CD4-positive, alpha-beta T cell (primary cell): Measurements from ENCODE around the gene PLD2. TPM values are rescaled to one million over a fixed set of nuclear protein-coding genes. Genes with fewer than 3 reads are reported as not detected.

ENCODE experiments used
- ATAC-seq: fragments of 200-7000 bp; cut with Tn5 transposase; one replicate; pipeline ENCODE4 v1.10.0; 2022; ENCODE audit warnings: mild to moderate bottlenecking; ENCODE audit not compliant: poor library complexity
- CTCF ChIA-PET: fragments of 350-600 bp; sonication (Branson Sonifier 250); formaldehyde crosslinking; loops from one replicate; lab custom pipeline; 2021; ENCODE audit warnings: antibody characterized with exemption, inconsistent platforms; lab: Charles Lee
- POLR2A ChIA-PET: fragments of 350-600 bp; sonication (Branson Sonifier 250); formaldehyde crosslinking; loops from one replicate; lab custom pipeline; 2021; ENCODE audit warnings: antibody characterized with exemption, inconsistent platforms; lab: Charles Lee
- DNase-seq, 14 experiments: peaks; one replicate each; pipeline ENCODE4 v3.0.0-alpha.2; 2013 to 2020; ENCODE audit warnings: mixed read lengths in 2 of 14
- H3K27ac ChIP-seq, 2 donors: one replicate each; pipeline versions ENCODE4 v1.5.1 to v1.7.0; 2013; ENCODE audit warnings: low read length in 2 of 2, low read depth in 1 of 2, mild to moderate bottlenecking in 1 of 2
- H3K27me3 ChIP-seq, 2 experiments: 1 replicate in 1 of 2; 2 replicates in 1 of 2; pipeline versions ENCODE4 v1.6.1 to v1.7.0; 2013; ENCODE audit warnings: low read length in 2 of 2, control low read depth in 1 of 2, mild to moderate bottlenecking in 1 of 2, moderate library complexity in 1 of 2; ENCODE audit not compliant: insufficient read depth in 2 of 2, control insufficient read depth in 1 of 2
- H3K36me3 ChIP-seq: one replicate; pipeline ENCODE4 v1.6.1; 2013; ENCODE audit warnings: low read length, control low read depth; ENCODE audit not compliant: insufficient read depth
- H3K4me1 ChIP-seq: one replicate; pipeline ENCODE4 v1.6.1; 2013; ENCODE audit warnings: low read length, control low read depth; ENCODE audit not compliant: insufficient read depth
- H3K4me3 ChIP-seq: one replicate; pipeline ENCODE4 v1.5.1; 2013; ENCODE audit warnings: mild to moderate bottlenecking, low read length, moderate library complexity
- H3K9me3 ChIP-seq, 2 experiments: 1 replicate in 1 of 2; 2 replicates in 1 of 2; pipeline versions ENCODE4 v1.6.1 to v1.7.0; 2013; ENCODE audit warnings: low read length in 2 of 2, mild to moderate bottlenecking in 2 of 2, control low read depth in 1 of 2, moderate library complexity in 1 of 2; ENCODE audit not compliant: control insufficient read depth in 1 of 2, insufficient read depth in 1 of 2
- H3K27ac Mint-ChIP-seq: one replicate; pipeline ENCODE4 v1.8.0; 2020; ENCODE audit warnings: mixed read lengths
- H3K27me3 Mint-ChIP-seq: one replicate; pipeline ENCODE4 v1.8.0; 2021; ENCODE audit warnings: mixed read lengths
- H3K36me3 Mint-ChIP-seq: one replicate; pipeline ENCODE4 v1.8.0; 2021; ENCODE audit warnings: low read depth, mixed read lengths
- H3K4me1 Mint-ChIP-seq: one replicate; pipeline ENCODE4 v1.8.0; 2021; ENCODE audit warnings: low read depth, mixed read lengths
- H3K4me3 Mint-ChIP-seq: one replicate; pipeline ENCODE4 v1.8.0; 2020; ENCODE audit warnings: mild to moderate bottlenecking, mixed read lengths
- H3K9me3 Mint-ChIP-seq: one replicate; pipeline ENCODE4 v1.8.0; 2020; ENCODE audit warnings: mixed read lengths
- CTCF ChIP-seq: fragments of 200-600 bp; IDR thresholded peaks from one replicate; pipeline ENCODE4 v1.8.0; 2022; ENCODE audit warnings: antibody characterized with exemption, mild to moderate bottlenecking
- intact Hi-C, 2 experiments: fragments of 100-400 bp; cut with DNase I in 1 of 2; cut with micrococcal nuclease in 1 of 2; formaldehyde crosslinking; loops; one replicate each; pipeline versions ENCODE4 v1.15.1 to v1.9.0; 2023 to 2025; cut with DNase I, micrococcal nuclease
- total RNA-seq, 174 experiments: library from RNA in 2 of 174; stranded (reverse) in 2 of 174; gene quantifications; one replicate each; pipeline ENCODE4 v1.2.3 and lab custom pipeline; 2021 to 2026

Gene PLD2
- total RNA-seq, 2 experiments from 2014 or later = 10.2 to 10.7 TPM

GRCh38 chr17:4789951-4790704, 16.8 kb upstream of the PLD2 start:
- peak overlapping the region; percentile 58 to 74 for H3K27ac ChIP-seq
- POLR2A ChIA-PET = interaction anchor here (0.6 to 2.5 kb wide), 21 partner anchors 9 to 424 kb away, joined by 3 to 27 read pairs (median 5); partner anchors contain the start of genes ARRB2, C17orf107, CXCL16 and MED11
- Mint-ChIP-seq H3K27ac (peak overlapping the region; percentile 74), H3K27me3 (peaks cover 45% of the 10 kb centered on the region), H3K4me3 (peak overlapping the region; percentile 91), H3K9me3 (no peaks in the 10 kb centered on the region), H3K4me1 (peaks cover 23% of the 10 kb centered on the region), H3K36me3 (no peaks in the 10 kb centered on the region)
- TF ChIP-seq CTCF = peak; percentile 81
- CTCF ChIA-PET = interaction anchor here (0.6 to 3.5 kb wide), 40 partner anchors 9 to 177 kb away, joined by 3 to 30 read pairs (median 4); partner anchors contain the start of genes ARRB2, C17orf107, CHRNE and MED11
- H3K9me3 ChIP-seq = peaks cover 0 to 18% of the 10 kb centered on the region in 2 experiments
- ATAC-seq (peak; percentile 85), DNase-seq (peak; percentile 61 to 92 (median 74))
- peaks cover 28 to 29% of the 10 kb centered on the region in 2 experiments for H3K27me3 ChIP-seq
- H3K4me1 ChIP-seq = peaks cover 36% of the 10 kb centered on the region
- intact Hi-C loops = loop anchor here (1.0 to 10.0 kb wide), 7 partner anchors 58 to 175 kb away; partner anchors contain the start of genes ARRB2 (in 2 of the 2), MED11 (in 2 of the 2), CHRNE (in 1 of the 2) and SPAG7 (in 1 of the 2)
- H3K4me3 ChIP-seq = peak overlapping the region; percentile 65
- no peaks in the 10 kb centered on the region for H3K36me3 ChIP-seq

GRCh38 chr17:4790705-4791088, 16.3 kb upstream of the PLD2 start:
- peaks cover 19% of the 10 kb centered on the region for H3K4me1 Mint-ChIP-seq
- DNase-seq (no peak), ATAC-seq (no peak)
- no peaks in the 10 kb centered on the region for H3K9me3 Mint-ChIP-seq
- peak overlapping the region; percentile 74 for H3K27ac Mint-ChIP-seq
- H3K36me3 Mint-ChIP-seq = no peaks in the 10 kb centered on the region
- peaks cover 23% of the 10 kb centered on the region in 2 experiments for H3K27me3 ChIP-seq
- POLR2A ChIA-PET = interaction anchor here (0.6 to 2.5 kb wide), 18 partner anchors 9 to 425 kb away, joined by 3 to 27 read pairs (median 5); partner anchors contain the start of genes ARRB2, C17orf107, CXCL16 and MED11
- intact Hi-C loops = loop anchor here (1.0 to 10.0 kb wide), 4 partner anchors 59 to 174 kb away; partner anchors contain the start of genes ARRB2 (in 2 of the 2), MED11 (in 1 of the 2) and SPAG7 (in 1 of the 2)
- CTCF ChIA-PET = interaction anchor here (0.7 to 3.5 kb wide), 22 partner anchors 13 to 176 kb away, joined by 3 to 30 read pairs (median 6); partner anchors contain the start of genes ARRB2, CHRNE, MED11 and MINK1
- no peak for TF ChIP-seq CTCF
- peaks cover 34% of the 10 kb centered on the region for H3K4me1 ChIP-seq
- no peaks in the 10 kb centered on the region for H3K36me3 ChIP-seq
- peak overlapping the region in 1 of 2 donors; percentile 58 for H3K27ac ChIP-seq
- peak overlapping the region; percentile 91 for H3K4me3 Mint-ChIP-seq
- H3K9me3 ChIP-seq = peaks cover 0 to 15% of the 10 kb centered on the region in 2 experiments
- peaks cover 39% of the 10 kb centered on the region for H3K27me3 Mint-ChIP-seq
- peak overlapping the region; percentile 65 for H3K4me3 ChIP-seq

- Histone ChIP-seq H3K9me3 (no peaks in the 10 kb centered on the region), H3K36me3 (peaks cover 21% of the 10 kb centered on the region), H3K27me3 (no peaks in the 10 kb centered on the region), H3K4me1 (peaks cover 28% of the 10 kb centered on the region), H3K4me3 (no peak overlapping the region), H3K27ac (no peak overlapping the region)
- Mint-ChIP-seq H3K27ac (no peak overlapping the region), H3K36me3 (peaks cover 19% of the 10 kb centered on the region), H3K4me1 (peaks cover 18% of the 10 kb centered on the region), H3K9me3 (no peaks in the 10 kb centered on the region), H3K27me3 (peaks cover 10% of the 10 kb centered on the region), H3K4me3 (no peak overlapping the region)
- no peak for TF ChIP-seq CTCF
- ChIA-PET POLR2A (no interaction called here), CTCF (no interaction called here)
- ATAC-seq (no peak), DNase-seq (no peak)
- intact Hi-C loops = loop anchor here (5.0 to 10.0 kb wide), 2 partner anchors 37 to 170 kb away; partner anchors contain the start of genes MINK1 (in 1 of the 2) and SPAG7 (in 1 of the 2)
Observed at GRCh38 chr17:4795168-4795567, 11.8 kb upstream of the PLD2 start.
